HCT116 (cell line): Measurements from ENCODE around the gene INO80C. TPM values are rescaled to one million over a fixed set of nuclear protein-coding genes. Genes with fewer than 3 reads are reported as not detected.

Experiments
- ATAC-seq: fragments of 200-7000 bp; cut with Tn5 transposase; 2 replicates; pipeline ENCODE4 v1.9.1; 2020; ENCODE audit warnings: mild to moderate bottlenecking, moderate library complexity
- BruUV-seq: library from RNA; stranded (reverse); fragments of 400-500 nt; replicated peaks from 2 replicates; lab custom pipeline; 2021; lab: Mats Ljungman, UMichigan
- CTCF ChIA-PET: fragments of 300-600 bp; sonication (Branson Sonifier 250); formaldehyde crosslinking; loops from one replicate; lab custom pipeline; 2021; ENCODE audit warnings: antibody characterized with exemption; lab: Charles Lee
- POLR2A ChIA-PET: fragments of 300-600, 350-600 bp; sonication (Branson Sonifier 250); formaldehyde crosslinking; loops from one replicate; lab custom pipeline; 2021; ENCODE audit warnings: antibody characterized with exemption; lab: Charles Lee
- RAD21 ChIA-PET, 2 experiments: fragments of 300-600 bp; sonication (Branson Sonifier 250); formaldehyde crosslinking; loops; one replicate each; lab custom pipeline; 2023; ENCODE audit warnings: low total read pairs in 2 of 2; ENCODE audit not compliant: uncharacterized antibody in 2 of 2, unreplicated experiment in 2 of 2, low non-redundant PET in 1 of 2; lab: Charles Lee
- DNase-seq: peaks from one replicate; pipeline ENCODE4 v3.0.0-alpha.2; 2010; ENCODE audit warnings: low read depth, low spot score
- H2AFZ ChIP-seq: fragments of 200-600 bp; shearing (Covaris generic), sonication (generic); 2 replicates; pipeline ENCODE4 v1.6.1; 2017; ENCODE audit warnings: low read depth, mixed run types, mixed read lengths, antibody characterized with exemption, low read length; ENCODE audit not compliant: poor library complexity, severe bottlenecking
- H3K27ac ChIP-seq: 2 replicates; pipeline ENCODE4 v1.5.1; 2012; ENCODE audit warnings: low read depth, low read length
- H3K27me3 ChIP-seq: fragments of 200-600 bp; sonication (generic); 2 replicates; pipeline ENCODE4 v1.6.1; 2016; ENCODE audit warnings: mixed run types, low read length, mixed read lengths; ENCODE audit not compliant: insufficient read depth
- H3K36me3 ChIP-seq, 2 experiments: fragments of 200-500 bp in 1 of 2; fragments of 200-600 bp in 1 of 2; sonication (Bioruptor generic) in 1 of 2; sonication (generic) in 1 of 2; 2 replicates each; pipeline versions ENCODE4 v1.5.1 to v1.6.1; 2014 to 2016; ENCODE audit warnings: low read length in 2 of 2, inconsistent platforms in 1 of 2, mixed read lengths in 1 of 2, mixed run types in 1 of 2; ENCODE audit not compliant: insufficient read depth in 2 of 2, control insufficient read depth in 1 of 2
- H3K4me1 ChIP-seq, 2 experiments: fragments of 200-600 bp in 1 of 2; sonication (generic) in 1 of 2; 2 replicates each; pipeline versions ENCODE4 v1.5.1 to v1.6.1; 2012 to 2017; ENCODE audit warnings: low read length in 2 of 2, inconsistent platforms in 1 of 2, mild to moderate bottlenecking in 1 of 2, mixed read lengths in 1 of 2, mixed run types in 1 of 2, moderate library complexity in 1 of 2; ENCODE audit not compliant: insufficient read depth in 2 of 2, control insufficient read depth in 1 of 2
- H3K4me2 ChIP-seq: fragments of 200-600 bp; sonication (generic); 2 replicates; pipeline ENCODE4 v1.6.1; 2017; ENCODE audit warnings: mixed run types, low read length, mixed read lengths
- H3K4me3 ChIP-seq, 2 experiments: fragments of 200-600 bp in 1 of 2; sonication (generic) in 1 of 2; replicated peaks in 1 of 2; 2 replicates each; pipeline ENCODE4 v1.5.1; 2011 to 2016; ENCODE audit warnings: low read length in 2 of 2, control low read depth in 1 of 2, low read depth in 1 of 2, mild to moderate bottlenecking in 1 of 2, mixed read lengths in 1 of 2, mixed run types in 1 of 2
- H3K79me2 ChIP-seq: fragments of 200-600 bp; sonication (generic); 2 replicates; pipeline ENCODE4 v1.6.1; 2017; ENCODE audit warnings: mild to moderate bottlenecking, mixed run types, low read length, moderate library complexity, mixed read lengths; ENCODE audit not compliant: insufficient read depth
- H3K9ac ChIP-seq: fragments of 200-600 bp; sonication (generic); 2 replicates; pipeline ENCODE4 v1.6.1; 2016; ENCODE audit warnings: low read length, mixed read lengths
- H3K9me2 ChIP-seq: fragments of 200-600 bp; sonication (generic), shearing (Covaris generic); 2 replicates; pipeline ENCODE4 v1.6.1; 2017; ENCODE audit warnings: mixed run types, mild to moderate bottlenecking, moderate library complexity; ENCODE audit not compliant: insufficient read depth
- H3K9me3 ChIP-seq, 2 experiments: fragments of 200-500 bp in 1 of 2; fragments of 200-600 bp in 1 of 2; sonication (Bioruptor generic) in 1 of 2; sonication (generic) in 1 of 2; 2 replicates each; pipeline ENCODE4 v1.6.1; 2014 to 2017; ENCODE audit warnings: low read length in 2 of 2, mixed read lengths in 2 of 2, inconsistent platforms in 1 of 2, low read depth in 1 of 2, mild to moderate bottlenecking in 1 of 2, mixed run types in 1 of 2, moderate library complexity in 1 of 2; ENCODE audit not compliant: control insufficient read depth in 1 of 2, insufficient read depth in 1 of 2
- H4K20me1 ChIP-seq: fragments of 200-600 bp; sonication (generic), shearing (Covaris generic); 2 replicates; pipeline ENCODE4 v1.6.1; 2017; ENCODE audit warnings: mixed run types, mild to moderate bottlenecking, moderate library complexity; ENCODE audit not compliant: insufficient read depth
- EGR1 ChIP-seq: IDR thresholded peaks from 2 replicates; pipeline ENCODE4 v1.6.1; 2012; ENCODE audit warnings: low read depth
- ELF1 ChIP-seq: IDR thresholded peaks from 2 replicates; pipeline ENCODE4 v1.6.1; 2012; ENCODE audit warnings: low read depth, borderline replicate concordance
- MAX ChIP-seq: IDR thresholded peaks from 2 replicates; pipeline ENCODE4 v1.6.1; 2012
- POLR2A ChIP-seq: IDR thresholded peaks from 2 replicates; pipeline ENCODE4 v1.7.0; 2011; ENCODE audit warnings: borderline replicate concordance; ENCODE audit not compliant: insufficient read depth, insufficient read length; ENCODE audit errors: extremely low read depth
- POLR2AphosphoS5 ChIP-seq: IDR thresholded peaks from 2 replicates; pipeline ENCODE4 v1.6.1; 2011; ENCODE audit warnings: mild to moderate bottlenecking, low read depth, low read length, moderate library complexity
- RAD21 ChIP-seq: IDR thresholded peaks from 2 replicates; pipeline ENCODE4 v1.6.1; 2012; ENCODE audit warnings: low read depth, mild to moderate bottlenecking
- REST ChIP-seq: IDR thresholded peaks from 2 replicates; pipeline ENCODE4 v1.6.1; 2012; ENCODE audit warnings: low read depth
- SP1 ChIP-seq: IDR thresholded peaks from 2 replicates; pipeline ENCODE4 v1.6.1; 2012; ENCODE audit warnings: low read depth
- TCF7L2 ChIP-seq: IDR thresholded peaks from 2 replicates; pipeline ENCODE4 v1.7.0; 2011; ENCODE audit warnings: borderline replicate concordance, inconsistent platforms; ENCODE audit not compliant: insufficient read depth, insufficient read length; ENCODE audit errors: extremely low read depth
- YY1 ChIP-seq: IDR thresholded peaks from 2 replicates; pipeline ENCODE4 v1.6.1; 2011; ENCODE audit warnings: low read length, low read depth, moderate library complexity, mild to moderate bottlenecking; ENCODE audit not compliant: insufficient replicate concordance; ENCODE audit errors: extremely low read depth
- ZFX ChIP-seq: fragments of 450-650 bp; IDR thresholded peaks from 2 replicates; pipeline ENCODE4 v1.6.1; 2017
- ZNF274 ChIP-seq: fragments of 200-500 bp; sonication (Bioruptor generic); IDR thresholded peaks from 2 replicates; pipeline ENCODE4 v1.6.1; 2014; ENCODE audit warnings: mild to moderate bottlenecking, low read depth, low read length, inconsistent platforms
- intact Hi-C: fragments of 100-400 bp; cut with micrococcal nuclease; formaldehyde crosslinking; loops from 2 replicates; pipeline ENCODE4 v1.10.0; 2022
- total RNA-seq: library from RNA; stranded (reverse); gene quantifications from one replicate; pipeline ENCODE4 v1.2.1, GENCODE V29; 2021; ENCODE audit not compliant: unreplicated experiment
- TF ChIP-seq, protein P1 (sequence below): IDR thresholded peaks from 2 replicates; pipeline ENCODE4 v1.6.1; 2012
- TF ChIP-seq, protein P2 (sequence below): IDR thresholded peaks from 2 replicates; pipeline ENCODE4 v1.6.1; 2011; ENCODE audit warnings: mild to moderate bottlenecking, low read length, moderate library complexity; ENCODE audit not compliant: insufficient replicate concordance; ENCODE audit errors: extremely low read depth

Gene INO80C
- total RNA-seq, 1 experiment from 2014 or later = 30.7 TPM

DNA sequence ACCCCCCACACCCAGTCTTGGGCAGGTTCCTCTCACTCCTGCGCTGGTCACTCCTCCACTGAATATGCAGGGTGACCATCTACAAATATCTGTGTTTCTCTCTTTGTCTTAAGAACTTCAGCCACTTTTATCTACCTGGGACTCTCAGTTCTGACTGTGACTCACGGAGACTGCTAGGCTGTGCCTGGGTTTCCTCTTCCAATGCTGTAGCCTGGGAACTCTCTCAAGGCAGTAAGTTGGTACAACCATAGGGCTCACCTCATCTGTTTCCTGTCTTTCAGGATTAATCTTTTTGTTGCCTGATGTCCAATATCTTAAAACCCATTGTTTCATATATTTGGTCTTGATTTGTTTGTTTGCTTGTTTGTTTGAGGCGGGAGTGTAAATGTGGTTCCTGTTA is 73.4 kb downstream of the INO80C start:
- RAD21 ChIA-PET = no interaction called here
- TF ChIP-seq ZNF274 = no peak
- no peak for TF ChIP-seq ELF1
- no peak for TF ChIP-seq RAD21
- no peak for TF ChIP-seq EGR1
- TF ChIP-seq YY1 = no peak
- no peaks in the 10 kb centered on the region for H3K79me2 ChIP-seq
- ATAC-seq (no peak), DNase-seq (no peak)
- POLR2A ChIA-PET = no interaction called here
- BruUV-seq = no TSS peak
- no peaks in the 10 kb centered on the region for H3K9me2 ChIP-seq
- no peak overlapping the region for H3K4me3 ChIP-seq
- H3K36me3 ChIP-seq = no peaks in the 10 kb centered on the region
- no peaks in the 10 kb centered on the region for H3K27me3 ChIP-seq
- CTCF ChIA-PET = no interaction called here
- no peak overlapping the region for H3K27ac ChIP-seq
- no peaks in the 10 kb centered on the region for H3K9me3 ChIP-seq
- H4K20me1 ChIP-seq = no peaks in the 10 kb centered on the region
- H2AFZ ChIP-seq = no peak overlapping the region
- H3K4me1 ChIP-seq = no peaks in the 10 kb centered on the region
- H3K4me2 ChIP-seq = no peak overlapping the region
- H3K9ac ChIP-seq = no peak overlapping the region
- intact Hi-C loops = no loop called here

- H3K27ac ChIP-seq = no peak overlapping the region
- H3K4me1 ChIP-seq = no peaks in the 10 kb centered on the region
- no TSS peak for BruUV-seq
- H3K36me3 ChIP-seq = no peaks in the 10 kb centered on the region
- TF ChIP-seq RAD21 (no peak), SP1 (no peak), POLR2A (no peak), ZFX (no peak), ELF1 (no peak), POLR2AphosphoS5 (no peak), REST (no peak), YY1 (no peak), EGR1 (no peak), MAX (no peak), TCF7L2 (no peak)
- TF ChIP-seq, protein P1, sequence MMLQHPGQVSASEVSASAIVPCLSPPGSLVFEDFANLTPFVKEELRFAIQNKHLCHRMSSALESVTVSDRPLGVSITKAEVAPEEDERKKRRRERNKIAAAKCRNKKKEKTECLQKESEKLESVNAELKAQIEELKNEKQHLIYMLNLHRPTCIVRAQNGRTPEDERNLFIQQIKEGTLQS = no peak
- TF ChIP-seq, protein P2, sequence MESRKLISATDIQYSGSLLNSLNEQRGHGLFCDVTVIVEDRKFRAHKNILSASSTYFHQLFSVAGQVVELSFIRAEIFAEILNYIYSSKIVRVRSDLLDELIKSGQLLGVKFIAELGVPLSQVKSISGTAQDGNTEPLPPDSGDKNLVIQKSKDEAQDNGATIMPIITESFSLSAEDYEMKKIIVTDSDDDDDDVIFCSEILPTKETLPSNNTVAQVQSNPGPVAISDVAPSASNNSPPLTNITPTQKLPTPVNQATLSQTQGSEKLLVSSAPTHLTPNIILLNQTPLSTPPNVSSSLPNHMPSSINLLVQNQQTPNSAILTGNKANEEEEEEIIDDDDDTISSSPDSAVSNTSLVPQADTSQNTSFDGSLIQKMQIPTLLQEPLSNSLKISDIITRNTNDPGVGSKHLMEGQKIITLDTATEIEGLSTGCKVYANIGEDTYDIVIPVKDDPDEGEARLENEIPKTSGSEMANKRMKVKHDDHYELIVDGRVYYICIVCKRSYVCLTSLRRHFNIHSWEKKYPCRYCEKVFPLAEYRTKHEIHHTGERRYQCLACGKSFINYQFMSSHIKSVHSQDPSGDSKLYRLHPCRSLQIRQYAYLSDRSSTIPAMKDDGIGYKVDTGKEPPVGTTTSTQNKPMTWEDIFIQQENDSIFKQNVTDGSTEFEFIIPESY = no peak
- H3K27me3 ChIP-seq = no peaks in the 10 kb centered on the region
- ChIA-PET CTCF (no interaction called here), POLR2A (no interaction called here), RAD21 (no interaction called here)
- H3K9ac ChIP-seq = no peak overlapping the region
- no peak overlapping the region for H2AFZ ChIP-seq
- H3K9me2 ChIP-seq = no peaks in the 10 kb centered on the region
- H3K4me3 ChIP-seq = no peak overlapping the region
- intact Hi-C loops = no loop called here
- no peaks in the 10 kb centered on the region for H4K20me1 ChIP-seq
- H3K9me3 ChIP-seq = no peaks in the 10 kb centered on the region
- no peak overlapping the region for H3K4me2 ChIP-seq
- DNase-seq = no peak
- ATAC-seq = no peak
- H3K79me2 ChIP-seq = no peaks in the 10 kb centered on the region
Observed at GRCh38 chr18:35422237-35422636, 75.5 kb downstream of the INO80C start.
